ENCODE results near the gene WDR76.

GRCh38 chr15:43826029-43826507 is 734 bp upstream of the WDR76 start:
- TF ChIP-seq, protein P1, sequence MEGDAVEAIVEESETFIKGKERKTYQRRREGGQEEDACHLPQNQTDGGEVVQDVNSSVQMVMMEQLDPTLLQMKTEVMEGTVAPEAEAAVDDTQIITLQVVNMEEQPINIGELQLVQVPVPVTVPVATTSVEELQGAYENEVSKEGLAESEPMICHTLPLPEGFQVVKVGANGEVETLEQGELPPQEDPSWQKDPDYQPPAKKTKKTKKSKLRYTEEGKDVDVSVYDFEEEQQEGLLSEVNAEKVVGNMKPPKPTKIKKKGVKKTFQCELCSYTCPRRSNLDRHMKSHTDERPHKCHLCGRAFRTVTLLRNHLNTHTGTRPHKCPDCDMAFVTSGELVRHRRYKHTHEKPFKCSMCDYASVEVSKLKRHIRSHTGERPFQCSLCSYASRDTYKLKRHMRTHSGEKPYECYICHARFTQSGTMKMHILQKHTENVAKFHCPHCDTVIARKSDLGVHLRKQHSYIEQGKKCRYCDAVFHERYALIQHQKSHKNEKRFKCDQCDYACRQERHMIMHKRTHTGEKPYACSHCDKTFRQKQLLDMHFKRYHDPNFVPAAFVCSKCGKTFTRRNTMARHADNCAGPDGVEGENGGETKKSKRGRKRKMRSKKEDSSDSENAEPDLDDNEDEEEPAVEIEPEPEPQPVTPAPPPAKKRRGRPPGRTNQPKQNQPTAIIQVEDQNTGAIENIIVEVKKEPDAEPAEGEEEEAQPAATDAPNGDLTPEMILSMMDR (IDR thresholded peaks at IDR 0.05; ENCODE audit: poor library complexity), result no peak
- TF ChIP-seq EZH2phosphoT487 (IDR thresholded peaks at IDR 0.05; ENCODE audit: low read depth, severe bottlenecking, unreplicated experiment), result no peak

Measured in hepatocyte (in vitro differentiated cells).